Measurements from ENCODE around the gene LRRC15.
A peak's percentile ranks its signal among the peaks of the same experiment; 100 is the strongest.

The LRRC15 gene

GRCh38 chr3:194360568-194360967 is 9.0 kb downstream of the LRRC15 start:
- no peak for DNase-seq (ENCODE audit: low spot score)

DNA sequence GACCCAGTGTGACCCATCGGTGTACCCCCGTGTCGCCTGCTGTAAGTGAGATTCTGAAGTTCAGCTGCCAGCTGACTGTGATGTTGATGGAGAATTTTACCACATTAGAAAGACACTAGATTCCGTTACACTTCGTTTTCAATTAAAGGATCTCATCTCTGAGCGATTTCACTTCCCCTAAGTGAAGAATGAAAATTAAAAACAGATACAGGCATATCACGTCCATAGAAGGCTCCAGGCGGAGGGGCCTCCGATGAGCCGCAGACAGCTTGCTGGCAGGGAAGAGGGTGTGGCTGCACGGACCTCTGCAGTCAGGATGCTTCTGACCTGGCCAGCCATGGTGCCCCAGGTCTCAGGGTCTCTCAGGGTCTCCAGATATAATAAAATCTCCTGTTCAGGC is 11.9 kb downstream of the LRRC15 start:
- no peak for DNase-seq (ENCODE audit: low spot score)

DNA sequence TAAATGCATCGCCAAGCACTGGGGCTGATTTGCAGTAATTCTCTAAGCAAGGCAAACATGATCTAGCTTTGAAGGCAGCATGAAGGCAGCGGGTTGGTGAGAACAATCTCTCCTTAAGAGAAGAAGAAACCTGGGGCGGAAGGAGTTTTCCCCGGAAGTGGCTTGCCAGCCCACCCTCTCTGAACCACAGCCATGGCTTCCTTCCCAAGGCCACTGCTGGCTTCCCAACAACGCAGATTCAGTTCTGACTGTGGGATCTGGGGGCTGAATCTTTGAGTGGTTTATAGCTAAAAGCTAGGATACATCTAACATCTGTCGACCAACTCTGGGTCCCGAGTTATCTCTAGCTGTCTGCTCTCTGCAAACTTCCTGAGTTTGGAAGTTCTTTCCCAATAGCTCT is 14.2 kb downstream of the LRRC15 start:
- DNase-seq (ENCODE audit: low spot score), result no peak

DNA sequence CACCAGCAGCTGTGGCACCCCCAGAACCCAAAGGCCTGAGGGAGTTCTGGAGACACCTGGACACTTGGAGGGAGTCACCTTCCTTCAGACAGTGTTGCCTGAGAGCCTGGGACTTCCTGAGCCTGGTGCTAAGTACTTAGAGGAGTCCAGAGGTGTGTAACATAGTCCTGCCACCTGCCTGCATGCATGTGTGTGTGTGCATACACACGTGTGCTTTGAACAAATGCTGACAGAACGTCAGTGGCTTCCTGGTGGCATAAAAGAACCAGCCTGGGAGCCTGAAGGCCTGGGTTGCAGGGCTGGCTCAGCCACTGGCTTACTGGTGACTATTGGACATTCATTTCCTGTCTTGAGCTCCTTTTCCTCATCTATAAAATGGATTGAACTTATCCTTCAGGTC is 15.2 kb downstream of the LRRC15 start:
- DNase-seq (ENCODE audit: low spot score), result no peak

- DNase-seq (ENCODE audit: low spot score), result no peak
Observed at GRCh38 chr3:194352667-194353246, 16.8 kb downstream of the LRRC15 start.

DNA sequence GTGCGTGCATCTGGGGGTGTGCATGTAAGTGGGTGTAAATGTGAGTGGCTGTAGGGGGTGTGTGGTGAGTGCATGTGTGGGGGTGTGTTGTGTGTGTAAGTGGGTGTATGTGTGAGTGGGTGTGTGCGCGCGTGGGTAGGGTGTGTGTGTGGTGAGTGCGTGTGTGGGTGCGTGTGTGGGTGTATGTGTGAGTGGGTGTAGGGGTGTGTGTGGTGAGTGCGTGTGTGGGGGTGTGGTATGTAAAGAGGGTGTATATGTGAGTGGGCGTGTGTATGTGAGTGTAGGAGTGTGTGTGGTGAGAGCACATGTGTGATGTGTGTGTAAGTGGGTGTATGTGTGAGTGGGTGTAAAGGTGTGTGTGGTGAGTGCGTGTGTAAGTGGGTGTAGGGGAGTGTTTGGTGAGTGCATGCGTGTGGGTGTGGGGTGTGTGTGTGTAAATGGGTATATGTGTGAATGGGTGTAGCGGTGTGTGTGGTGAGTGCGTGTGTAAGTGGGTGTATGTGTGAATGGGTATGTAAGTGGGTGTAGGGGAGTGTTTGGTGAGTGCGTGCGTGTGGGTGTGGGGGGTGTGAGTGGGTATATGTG is 17.5 kb downstream of the LRRC15 start:
- no peak for DNase-seq (ENCODE audit: low spot score)

DNA sequence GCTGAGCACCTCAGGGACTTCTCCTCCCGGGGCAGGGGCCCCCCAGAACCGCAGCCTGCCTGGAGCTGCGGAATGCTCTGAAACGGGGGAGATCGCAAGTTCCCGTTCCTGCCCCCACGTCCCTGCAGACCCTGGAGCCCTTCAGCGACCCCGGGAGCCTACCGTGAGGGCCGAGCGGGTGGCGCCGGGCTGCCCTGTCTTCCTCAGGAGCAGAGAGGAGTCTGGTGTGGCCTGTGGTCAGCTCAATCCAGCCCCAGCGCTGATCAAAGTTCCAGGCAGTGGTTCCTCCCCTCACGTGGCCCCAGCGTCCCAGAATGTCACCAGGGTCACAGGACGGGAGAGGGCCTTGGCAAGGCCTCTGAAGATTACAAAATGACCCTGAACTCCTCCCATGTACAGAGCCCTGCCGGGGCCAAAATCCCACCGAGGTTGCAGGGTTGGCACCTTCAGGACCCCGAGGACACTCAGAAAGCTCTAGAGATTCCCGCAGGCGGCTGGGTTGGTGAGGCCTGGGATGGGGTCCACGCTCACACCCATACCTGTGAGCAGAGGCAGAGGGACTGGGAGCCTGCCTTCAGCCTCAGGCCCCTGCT is 18.4 kb downstream of the LRRC15 start, which contains the start of gene CPN2:
Gene CPN2, minus strand, starts transcription at position 249 of the 593 bp plus-strand sequence. CDS start 8,626 bp downstream, outside the sequence.
- no peak for DNase-seq (ENCODE audit: low spot score)

- no peak for DNase-seq (ENCODE audit: low spot score)
Observed at GRCh38 chr3:194350726-194351071, 18.8 kb downstream of the LRRC15 start.

DNA sequence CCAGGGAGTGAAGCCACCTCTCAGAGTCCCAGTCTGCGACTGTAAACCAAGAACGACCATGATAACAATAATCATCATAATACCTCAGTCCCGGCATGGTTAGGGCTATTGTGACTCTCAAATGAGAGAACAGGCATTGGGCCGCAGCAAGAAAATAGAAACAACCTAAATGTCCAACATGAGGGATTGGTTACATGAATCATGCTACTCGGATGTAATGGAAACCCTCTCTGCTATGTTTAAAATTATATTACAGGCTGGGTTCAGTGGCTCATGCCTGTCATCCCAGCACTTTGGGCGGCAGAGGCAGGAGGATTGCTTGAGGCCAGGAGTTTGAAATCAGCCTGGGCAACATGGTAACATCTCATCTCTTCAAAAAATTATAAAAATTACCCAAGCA is 21.2 kb downstream of the LRRC15 start:
- no peak for DNase-seq (ENCODE audit: low spot score)

- no peak for DNase-seq (ENCODE audit: low spot score)
Observed at GRCh38 chr3:194346621-194347020, 22.9 kb downstream of the LRRC15 start.

GRCh38 chr3:194346035-194346434 is 23.5 kb downstream of the LRRC15 start:
- DNase-seq (ENCODE audit: low spot score), result no peak

GRCh38 chr3:194344012-194344411 is 25.5 kb downstream of the LRRC15 start:
- DNase-seq (ENCODE audit: low spot score), result no peak

DNA sequence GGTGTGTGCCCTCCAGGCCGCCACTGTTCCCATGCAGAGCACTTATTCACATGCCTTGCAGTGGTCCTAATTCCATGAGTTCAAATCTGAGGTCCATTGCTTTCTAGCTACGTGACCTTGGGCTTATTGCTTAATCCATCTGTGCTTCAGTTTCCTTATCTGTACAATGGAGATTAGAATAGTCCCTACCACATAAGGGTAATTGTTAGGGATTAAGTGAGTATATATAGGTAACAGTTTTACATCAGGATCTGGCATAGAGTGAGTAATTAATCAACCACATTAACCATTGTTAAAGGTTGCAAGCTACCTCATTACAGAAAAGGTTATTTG is 26.0 kb downstream of the LRRC15 start:
- no peak for DNase-seq (ENCODE audit: low spot score)

GRCh38 chr3:194342861-194343560 is 26.5 kb downstream of the LRRC15 start:
- DNase-seq (ENCODE audit: low spot score), result no peak

- DNase-seq (ENCODE audit: low spot score), result no peak
Observed at GRCh38 chr3:194340757-194341400, 28.7 kb downstream of the LRRC15 start.

DNA sequence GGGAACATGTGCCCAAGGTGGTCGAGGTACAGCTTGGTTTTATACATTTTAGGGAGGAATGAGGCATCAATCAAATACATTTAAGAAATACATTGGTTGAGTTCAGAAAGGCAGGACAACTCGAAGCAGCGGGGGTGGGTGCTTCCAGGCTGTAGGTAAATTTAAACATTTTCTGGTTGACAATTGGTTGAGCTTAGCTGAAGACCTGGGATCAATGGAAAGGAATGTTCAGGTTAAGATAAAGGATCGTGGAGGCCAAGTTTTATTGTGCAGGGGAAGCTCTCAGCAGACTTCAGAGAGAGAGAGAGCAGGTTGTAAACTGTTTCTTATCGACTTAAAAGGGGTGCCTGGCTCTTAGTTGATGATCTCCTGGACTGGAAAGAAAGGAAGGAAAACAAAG is 29.7 kb downstream of the LRRC15 start:
- DNase-seq (ENCODE audit: low spot score), result no peak

DNA sequence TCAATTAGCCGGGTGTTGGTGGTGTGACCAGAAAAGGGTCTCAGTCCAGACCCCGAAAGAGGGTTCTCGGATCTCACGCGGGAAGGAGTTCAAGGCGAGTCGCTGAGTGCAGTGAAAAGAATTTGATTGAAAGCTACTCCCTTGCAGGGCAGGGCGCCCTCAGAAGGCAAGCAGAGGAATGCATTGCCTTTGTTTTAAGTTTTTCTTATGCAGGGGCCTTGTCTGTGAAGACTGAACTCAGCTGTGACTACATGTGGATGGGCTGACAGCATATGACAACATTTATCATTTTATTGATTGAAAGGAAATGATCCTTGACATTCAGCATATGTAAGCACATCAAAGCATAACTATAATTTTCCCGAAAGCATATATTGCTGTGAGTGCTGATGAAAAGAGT is 30.2 kb downstream of the LRRC15 start:
- DNase-seq (ENCODE audit: low spot score), result no peak

- no peak for DNase-seq (ENCODE audit: low spot score)
Observed at GRCh38 chr3:194337965-194338753, 31.4 kb downstream of the LRRC15 start.

- no peak for DNase-seq (ENCODE audit: low spot score)
Observed at GRCh38 chr3:194336601-194337355, 32.8 kb downstream of the LRRC15 start.

GRCh38 chr3:194333981-194334320 is 35.6 kb downstream of the LRRC15 start:
- no peak for DNase-seq (ENCODE audit: low spot score)

DNA sequence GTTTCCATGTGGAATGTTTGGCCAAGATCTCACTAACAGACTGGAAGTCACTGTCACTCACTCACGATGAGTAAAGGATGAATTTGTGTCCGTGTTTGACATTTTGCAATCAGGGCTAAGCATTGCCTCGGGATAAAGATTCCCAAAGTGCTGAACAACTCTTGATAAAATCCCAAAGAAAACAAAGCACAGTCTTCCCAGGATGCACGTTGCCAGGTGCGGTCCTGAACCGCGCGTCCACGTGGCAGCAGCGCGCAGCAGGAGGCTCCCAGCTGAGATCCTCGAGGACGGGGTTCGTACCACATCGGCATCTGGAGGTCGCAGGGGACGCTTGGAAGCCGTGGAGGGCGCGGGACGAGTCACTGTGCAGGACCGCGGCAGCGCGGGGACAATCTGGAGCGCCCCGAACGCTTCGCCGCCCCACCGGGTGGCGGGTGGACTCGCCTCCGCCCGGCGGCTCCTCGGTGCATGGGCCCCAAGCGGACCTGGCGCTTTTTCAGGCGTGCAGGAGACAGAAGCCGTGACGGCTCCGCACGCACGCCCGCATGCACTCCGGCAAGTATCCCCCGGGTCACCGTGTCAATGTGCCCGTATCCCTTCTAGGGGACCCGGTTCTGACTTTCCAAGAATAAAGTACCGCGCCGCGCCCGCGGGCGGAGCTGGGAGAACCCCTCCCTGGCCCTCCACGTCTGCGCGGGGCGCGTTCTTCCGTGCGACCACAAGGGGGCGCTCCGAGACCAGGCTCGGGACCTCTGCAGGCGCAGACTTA is 36.1 kb downstream of the LRRC15 start:
- DNase-seq (ENCODE audit: low spot score), result peak; percentile 94
